SKM-1 treated with dmso at 0.1 percent for 144 hours (cell line): Measurements from ENCODE around the gene NDUFB7.
"Not testable (repeated sequence)": the region's sequence is repeated elsewhere in the genome, so short reads cannot be mapped to it uniquely, and the experiment has no call there.

Source experiments
- DNase-seq: peaks from one replicate; lab custom pipeline; 2025; ENCODE audit not compliant: unreplicated experiment; lab: John Stamatoyannopoulos, UW

Gene NDUFB7

DNA sequence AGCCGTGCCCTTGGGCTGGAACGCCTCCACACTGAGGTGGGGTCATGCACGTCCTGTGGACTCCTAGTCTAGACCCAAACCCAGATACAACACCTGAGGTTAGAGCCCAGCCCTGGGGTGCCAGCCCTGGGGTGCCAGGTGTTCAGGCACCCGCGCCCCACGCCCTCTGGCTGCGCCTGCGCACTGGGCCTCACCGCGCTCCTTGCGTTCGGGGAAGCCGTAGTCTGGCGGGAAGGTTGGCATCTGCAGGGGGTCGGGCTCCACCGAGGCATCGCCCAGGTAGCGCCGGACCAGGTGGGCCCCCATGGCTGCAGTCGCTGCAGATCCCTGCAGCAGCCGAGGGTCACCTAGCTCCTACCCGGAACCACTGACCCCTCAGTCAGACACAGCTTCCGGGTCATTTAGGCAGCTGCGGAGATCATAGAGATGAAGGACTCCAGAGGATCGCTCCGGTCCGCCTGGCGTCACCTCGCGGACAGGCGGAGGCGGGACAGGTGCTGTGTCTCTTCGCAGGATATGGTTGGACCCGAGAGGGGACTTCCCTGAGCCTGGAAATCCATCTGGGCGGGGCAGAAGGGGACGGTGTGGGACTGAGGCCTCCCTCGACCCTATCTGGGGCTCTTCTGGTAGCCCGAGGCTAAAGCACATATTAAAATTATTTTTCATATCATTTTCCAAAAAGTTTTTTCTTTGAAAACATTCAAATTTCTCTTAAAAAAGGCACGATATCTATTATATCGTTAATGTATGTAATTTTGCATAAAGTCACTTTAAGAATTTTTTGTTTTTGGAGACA, at the start of gene NDUFB7:
NDUFB7 (minus strand) TSS at position 372 of the 796 bp plus-strand sequence; CDS start at position 306, 66 bp downstream.
- DNase-seq, result peak; percentile 95

- no peak for DNase-seq
Measured at GRCh38 chr19:14619404-14619803, 47.5 kb upstream of the NDUFB7 start.

- DNase-seq, result peak; percentile 90
Measured at GRCh38 chr19:14616407-14616806, 44.5 kb upstream of the NDUFB7 start.

GRCh38 chr19:14615623-14616022, 43.8 kb upstream of the NDUFB7 start:
- peak; percentile 44 for DNase-seq

DNA sequence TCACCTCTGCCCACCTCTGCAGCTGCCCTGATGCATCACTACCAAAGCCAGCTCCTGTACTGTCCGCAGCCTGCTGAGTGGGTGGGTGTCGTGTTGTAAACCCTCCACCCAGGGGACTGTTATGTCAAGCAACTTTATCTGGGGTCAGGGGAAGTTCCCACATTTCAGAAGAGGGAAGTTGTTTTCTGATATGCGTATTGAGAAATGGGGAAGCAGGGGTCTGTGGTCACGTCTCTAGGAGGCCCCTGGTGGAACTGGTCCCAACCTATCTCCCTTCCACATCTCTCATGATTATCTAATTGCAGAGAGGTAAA, 42.2 kb upstream of the NDUFB7 start:
- DNase-seq, result peak; percentile 95

DNA sequence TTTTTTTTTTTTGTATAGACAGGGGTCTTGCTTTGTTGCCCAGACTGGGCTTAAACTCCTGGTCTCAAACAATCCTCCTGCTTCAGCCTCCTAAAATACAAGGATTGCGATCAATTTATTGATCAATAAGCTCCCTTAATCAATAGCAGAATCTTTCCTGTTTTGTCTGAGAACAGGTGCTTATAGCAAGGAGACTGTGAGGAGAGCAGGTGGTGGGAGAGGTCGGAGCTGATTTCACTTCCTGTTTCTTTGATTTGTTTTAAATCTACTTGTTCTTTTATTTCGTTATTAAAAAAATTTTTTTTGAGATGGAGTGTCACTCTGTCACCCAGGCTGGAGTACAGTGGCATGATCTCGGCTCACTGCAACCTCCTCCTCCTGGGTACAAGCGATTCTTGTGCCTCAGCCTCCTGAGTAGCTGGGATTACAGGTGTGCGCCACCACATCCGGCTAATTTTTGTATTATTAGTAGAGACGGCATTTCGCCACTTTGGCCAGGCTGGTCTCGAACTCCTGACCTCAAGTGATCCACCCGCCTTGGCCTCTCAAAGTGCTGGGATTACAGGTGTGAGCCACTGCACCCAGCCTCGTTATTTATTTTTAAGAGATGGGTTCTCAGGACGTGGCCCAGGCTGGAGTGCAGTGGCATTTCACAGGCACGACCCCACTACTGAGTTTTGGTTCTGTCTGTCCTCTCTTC, 41.7 kb upstream of the NDUFB7 start:
- DNase-seq, result not testable (repeated sequence)

DNA sequence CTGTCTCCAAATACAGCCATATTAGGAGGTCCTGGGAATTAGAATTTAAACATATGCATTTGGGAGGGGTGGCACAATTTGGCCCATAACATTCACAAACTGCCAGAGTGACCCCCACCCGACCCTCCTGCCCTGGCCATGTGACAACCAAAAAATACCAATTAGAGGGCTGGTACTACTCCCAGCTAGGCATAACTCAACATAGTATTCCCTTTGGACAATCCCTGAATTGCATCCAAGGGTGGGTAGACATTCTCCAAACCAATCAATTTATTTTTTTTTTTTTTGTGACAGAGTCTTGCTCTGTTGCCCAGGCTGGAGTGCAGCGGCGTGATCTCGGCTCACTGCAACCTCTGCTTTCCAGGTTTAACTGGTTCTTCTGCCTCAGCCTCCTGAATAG, 40.8 kb upstream of the NDUFB7 start:
- DNase-seq, result no peak

DNA sequence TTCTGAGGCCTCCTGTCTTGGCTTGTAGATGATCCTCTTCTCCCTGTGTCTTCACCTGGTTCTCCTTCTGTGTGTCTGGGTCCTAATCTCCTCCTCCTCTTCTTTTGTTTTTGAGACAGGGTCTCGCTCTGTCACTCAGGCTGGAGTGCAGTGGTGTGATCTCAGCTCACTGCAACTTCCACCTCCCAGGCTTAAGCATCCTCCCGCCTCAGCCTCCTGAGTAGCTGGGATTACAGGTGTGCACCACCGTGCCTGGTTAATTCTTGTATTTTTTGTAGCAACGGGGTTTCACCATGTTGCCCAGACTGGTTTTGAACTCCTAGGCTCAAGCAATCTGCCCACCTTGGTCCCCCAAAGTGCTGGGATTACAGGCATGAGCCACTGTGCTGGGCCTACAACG, 40.4 kb upstream of the NDUFB7 start:
- DNase-seq, result not testable (repeated sequence)

GRCh38 chr19:14611051-14611450, 39.2 kb upstream of the NDUFB7 start:
- peak; percentile 48 for DNase-seq

- no peak for DNase-seq
Measured at GRCh38 chr19:14606627-14607026, 34.8 kb upstream of the NDUFB7 start.

- DNase-seq, result no peak
Measured at GRCh38 chr19:14603990-14604387, 32.1 kb upstream of the NDUFB7 start.

- DNase-seq, result no peak
Measured at GRCh38 chr19:14599548-14600147, 27.8 kb upstream of the NDUFB7 start.

GRCh38 chr19:14595558-14595957, 23.7 kb upstream of the NDUFB7 start:
- DNase-seq, result no peak

GRCh38 chr19:14589433-14589832, 17.6 kb upstream of the NDUFB7 start:
- not testable (repeated sequence) for DNase-seq

DNA sequence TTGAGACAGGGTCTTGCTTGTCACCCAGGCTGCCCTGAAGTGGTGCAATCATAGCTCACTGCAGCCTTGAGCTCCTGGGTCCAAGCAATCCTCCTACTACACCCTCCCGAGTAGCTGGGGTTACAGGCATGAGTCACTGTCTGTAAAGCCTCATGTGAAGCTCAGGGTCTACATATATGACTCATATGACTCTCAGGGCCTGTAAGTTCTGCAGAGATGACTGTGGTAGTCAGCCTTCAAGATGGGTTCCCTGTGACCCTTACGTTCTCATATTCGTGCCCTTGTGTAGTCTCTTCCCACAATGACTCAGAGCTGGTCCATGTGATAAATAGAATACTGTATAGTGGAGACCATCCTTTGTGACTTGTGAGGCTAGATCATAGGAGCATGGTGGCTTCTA, 13.3 kb upstream of the NDUFB7 start:
- not testable (repeated sequence) for DNase-seq

DNA sequence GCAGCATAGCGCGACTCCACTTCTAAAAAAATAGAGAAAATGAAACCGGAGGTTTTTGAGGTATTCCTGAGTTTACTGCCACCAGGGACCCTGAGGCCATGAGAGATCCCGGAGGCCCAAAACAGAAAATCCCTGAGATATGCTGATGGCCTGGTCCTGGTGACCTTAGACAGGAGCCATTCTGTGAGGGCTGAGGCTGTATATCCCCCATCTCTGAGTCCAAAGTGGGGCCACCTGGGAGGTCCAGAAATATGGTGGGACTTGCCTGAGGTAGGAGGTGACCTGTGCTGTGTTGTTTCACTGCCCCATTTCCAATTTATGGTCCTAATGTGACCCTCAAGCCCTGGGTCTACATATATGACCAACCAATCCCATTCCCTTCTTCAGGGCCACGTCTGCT, 12.5 kb upstream of the NDUFB7 start:
- DNase-seq, result not testable (repeated sequence)

DNA sequence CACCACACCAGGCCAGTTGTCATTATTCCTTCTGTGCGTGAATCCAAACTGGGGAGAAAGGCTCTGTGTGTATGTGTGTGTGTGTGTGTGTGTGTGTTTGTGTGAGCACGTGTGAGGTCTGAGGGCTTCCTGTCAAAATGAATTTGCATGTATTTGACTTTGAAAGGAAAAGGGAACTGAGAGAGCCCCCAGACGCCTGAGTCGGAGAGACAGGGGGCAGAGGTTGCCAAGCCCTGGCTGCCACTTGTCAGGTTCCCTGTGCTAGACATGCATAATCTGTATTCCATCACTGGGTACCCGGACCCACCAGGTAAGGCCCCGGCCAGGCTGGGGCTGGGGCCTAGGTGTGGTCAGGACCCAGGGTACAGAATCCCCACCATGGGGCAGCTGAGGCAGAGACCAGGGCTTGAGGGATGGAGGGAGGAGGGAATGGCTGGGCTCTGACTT, 11.1 kb upstream of the NDUFB7 start, which contains the start of gene CLEC17A:
CLEC17A (plus strand) TSS at position 191 of the 447 bp plus-strand sequence; CDS start at position 268, 77 bp downstream.
- no peak for DNase-seq

DNA sequence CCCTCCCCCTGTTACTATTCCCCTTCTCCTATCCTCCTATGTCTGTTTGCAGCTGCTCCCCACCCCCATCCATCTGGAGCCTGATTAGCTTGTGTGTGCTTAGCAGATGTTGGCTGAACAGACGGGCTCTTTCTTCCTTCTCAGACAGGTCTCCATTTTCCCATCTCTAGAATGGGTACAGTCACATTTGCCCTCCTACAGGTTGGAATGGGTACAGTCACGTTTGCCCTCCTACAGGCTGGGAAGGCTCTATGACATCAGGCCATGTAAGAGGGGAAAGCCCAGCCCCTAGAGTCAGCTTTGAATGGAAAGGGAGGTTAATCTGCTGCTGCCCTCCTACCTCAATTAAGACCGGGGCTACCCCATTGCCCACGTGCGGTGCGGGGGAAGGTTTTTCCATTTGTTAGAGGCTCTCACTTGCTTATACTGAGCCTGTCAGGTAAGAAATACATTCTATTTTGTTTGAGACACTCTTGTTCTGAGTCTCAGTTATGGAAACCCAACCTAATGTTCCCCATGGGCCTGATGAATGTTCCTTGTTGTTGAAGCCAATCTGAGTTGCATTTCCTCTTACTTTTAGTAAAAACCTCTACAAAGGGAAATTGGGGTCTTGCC, 8.9 kb upstream of the NDUFB7 start:
- no peak for DNase-seq

DNA sequence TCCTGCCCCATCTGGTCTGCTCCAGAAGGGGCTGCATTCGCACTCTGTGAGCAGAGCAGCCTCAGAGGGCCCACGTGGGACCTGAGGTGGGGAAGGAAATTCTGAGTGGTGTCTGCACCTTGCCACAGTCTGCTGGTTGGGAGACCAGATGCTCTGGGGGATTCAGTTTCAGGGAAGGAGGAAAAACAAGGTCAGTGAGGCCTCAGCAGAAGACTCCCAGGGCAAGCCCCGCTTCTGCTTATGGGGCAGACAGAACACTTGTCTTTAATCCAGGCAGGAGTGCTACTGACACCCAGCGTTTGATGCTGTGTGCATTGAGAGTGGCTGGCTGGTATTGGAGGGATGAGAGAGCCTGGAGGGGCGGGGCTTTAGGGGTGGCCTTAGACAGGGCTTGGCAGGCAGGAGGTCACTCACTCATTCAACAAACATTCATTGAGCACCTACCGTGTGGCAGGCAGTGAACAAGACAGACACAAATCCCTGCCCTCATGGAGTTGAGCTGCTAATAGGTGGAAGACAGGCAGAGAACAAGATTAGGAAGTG, 6.1 kb upstream of the NDUFB7 start:
- DNase-seq, result no peak

- DNase-seq, result no peak
Measured at GRCh38 chr19:14577264-14577663, 5.4 kb upstream of the NDUFB7 start.

DNA sequence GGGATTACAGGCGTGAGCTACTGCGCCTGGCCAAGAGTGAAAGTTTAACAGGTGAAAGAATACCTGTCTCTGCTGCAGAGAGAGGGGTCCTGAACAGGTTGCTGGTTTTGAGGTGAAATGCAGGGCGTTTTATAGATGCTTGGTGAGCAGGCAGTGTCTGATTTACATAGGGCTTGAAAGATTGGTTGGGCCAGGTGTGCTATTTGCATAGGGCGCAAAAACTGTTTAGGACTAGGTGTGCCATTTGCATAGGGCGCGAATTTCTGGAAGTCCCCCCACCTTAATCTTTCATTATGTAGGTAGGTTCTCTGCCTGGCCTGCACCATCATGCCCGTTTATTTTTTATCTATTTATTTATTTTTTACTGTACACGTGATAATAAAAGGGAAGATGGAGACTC, 4.5 kb upstream of the NDUFB7 start:
- no peak for DNase-seq
